NCI-H2227 (cell line): ENCODE data around the gene SYNGR2.

Experiments
- DNase-seq: peaks from one replicate; lab custom pipeline; 2025; ENCODE audit not compliant: unreplicated experiment; lab: John Stamatoyannopoulos, UW

The SYNGR2 gene

GRCh38 chr17:78168242-78168902 lies at the start of gene SYNGR2:
Gene SYNGR2 (plus strand): TSS chr17:78168581. CDS start chr17:78168617, 36 bp downstream.
- DNase-seq: peak; percentile 94

GRCh38 chr17:78118801-78119241 lies 49.6 kb upstream of the SYNGR2 start:
- no peak for DNase-seq

GRCh38 chr17:78120537-78120936 lies 47.8 kb upstream of the SYNGR2 start:
- DNase-seq: no peak

GRCh38 chr17:78120971-78121800 lies 47.2 kb upstream of the SYNGR2 start:
- no peak for DNase-seq

GRCh38 chr17:78121801-78122215 lies 46.6 kb upstream of the SYNGR2 start:
- DNase-seq: no peak

GRCh38 chr17:78122216-78122930 lies 46.0 kb upstream of the SYNGR2 start:
- no peak for DNase-seq

- DNase-seq: no peak
Measured at GRCh38 chr17:78122931-78123249, 45.5 kb upstream of the SYNGR2 start.

- DNase-seq: no peak
Measured at GRCh38 chr17:78123258-78123929, 45.0 kb upstream of the SYNGR2 start.

GRCh38 chr17:78124081-78124835 lies 44.1 kb upstream of the SYNGR2 start:
- no peak for DNase-seq

GRCh38 chr17:78124836-78125137 lies 43.6 kb upstream of the SYNGR2 start:
- DNase-seq: no peak

- no peak for DNase-seq
Measured at GRCh38 chr17:78125138-78125913, 43.1 kb upstream of the SYNGR2 start.

GRCh38 chr17:78125976-78126894 lies 42.1 kb upstream of the SYNGR2 start:
- no peak for DNase-seq

GRCh38 chr17:78126895-78127238 lies 41.5 kb upstream of the SYNGR2 start:
- DNase-seq: no peak

GRCh38 chr17:78127239-78127887 lies 41.0 kb upstream of the SYNGR2 start:
- DNase-seq: no peak

GRCh38 chr17:78127888-78128550 lies 40.4 kb upstream of the SYNGR2 start:
- DNase-seq: no peak

GRCh38 chr17:78128551-78129350 lies 39.6 kb upstream of the SYNGR2 start, which contains the start of gene TMC6:
Gene TMC6 (minus strand): TSS chr17:78128755. CDS start chr17:78126832, 1,923 bp downstream.
- peak; percentile 72 for DNase-seq
